PC-3 (cell line): ENCODE measurements around the gene KIF17. TPM values are rescaled to one million over a fixed set of nuclear protein-coding genes. Genes with fewer than 3 reads are reported as not detected.

Experiments
- ATAC-seq: fragments of 200-7000 bp; cut with Tn5 transposase; 2 replicates; pipeline ENCODE4 v1.9.1; 2020; ENCODE audit warnings: mild to moderate bottlenecking, moderate library complexity
- BruUV-seq: library from RNA; stranded (reverse); fragments of 400-500 nt; replicated peaks from 2 replicates; lab custom pipeline; 2021; lab: Mats Ljungman, UMichigan
- CTCF ChIA-PET: fragments of 300-600 bp; sonication (Branson Sonifier 250); formaldehyde crosslinking; loops from one replicate; lab custom pipeline; 2022; ENCODE audit warnings: antibody characterized with exemption; lab: Charles Lee
- POLR2A ChIA-PET: fragments of 300-600 bp; sonication (Branson Sonifier 250); formaldehyde crosslinking; loops from one replicate; lab custom pipeline; 2022; ENCODE audit warnings: antibody characterized with exemption; ENCODE audit not compliant: unreplicated experiment; lab: Charles Lee
- DNase-seq: peaks from one replicate; pipeline ENCODE4 v3.0.0-alpha.2; 2015
- H2AFZ ChIP-seq: fragments of 300-600 bp; sonication (generic); 2 replicates; pipeline ENCODE4 v1.6.0; 2016; ENCODE audit warnings: antibody characterized with exemption, low read length
- H3F3A ChIP-seq: fragments of 300-600 bp; sonication (generic); one replicate; pipeline ENCODE4 v1.6.0; 2017; ENCODE audit warnings: antibody characterized with exemption, low read length, control low read depth, mild to moderate bottlenecking; ENCODE audit not compliant: unreplicated experiment
- H3K27ac ChIP-seq: fragments of 300-600 bp; sonication (generic); 2 replicates; pipeline ENCODE4 v1.5.1; 2016; ENCODE audit warnings: mild to moderate bottlenecking, low read length
- H3K27me3 ChIP-seq: fragments of 300-600 bp; sonication (generic); 2 replicates; pipeline ENCODE4 v1.6.1; 2016; ENCODE audit warnings: low read length, mixed read lengths
- H3K36me3 ChIP-seq: fragments of 300-600 bp; sonication (generic); 2 replicates; pipeline ENCODE4 v1.6.1; 2016; ENCODE audit warnings: low read depth, mixed run types, low read length, mixed read lengths
- H3K4me1 ChIP-seq: fragments of 300-600 bp; sonication (generic); 2 replicates; pipeline ENCODE4 v1.5.1; 2016; ENCODE audit warnings: low read length; ENCODE audit not compliant: insufficient read depth
- H3K4me2 ChIP-seq: fragments of 300-600 bp; sonication (generic); 2 replicates; pipeline ENCODE4 v1.6.0; 2016; ENCODE audit warnings: low read length
- H3K4me3 ChIP-seq: fragments of 300-600 bp; sonication (generic); 2 replicates; pipeline ENCODE4 v1.5.1; 2016; ENCODE audit warnings: mild to moderate bottlenecking, low read length, mixed read lengths
- H3K79me2 ChIP-seq: fragments of 300-600 bp; sonication (generic); 2 replicates; pipeline ENCODE4 v1.6.1; 2017; ENCODE audit warnings: low read length, mixed read lengths
- H3K9ac ChIP-seq: fragments of 300-600 bp; sonication (generic); 2 replicates; pipeline ENCODE4 v1.6.0; 2016; ENCODE audit warnings: mild to moderate bottlenecking, low read length
- H3K9me2 ChIP-seq: fragments of 300-600 bp; sonication (generic); replicated peaks from 2 replicates; pipeline ENCODE4 v1.6.1; 2016; ENCODE audit warnings: mixed run types, low read length, mixed read lengths
- H3K9me3 ChIP-seq: fragments of 300-600 bp; sonication (generic); 2 replicates; pipeline ENCODE4 v1.6.1; 2016; ENCODE audit warnings: low read length, mixed read lengths
- H4K20me1 ChIP-seq: fragments of 300-600 bp; sonication (generic); 2 replicates; pipeline ENCODE4 v1.6.1; 2016; ENCODE audit warnings: low read length, mixed read lengths
- CTCF ChIP-seq: fragments of 300-600 bp; sonication (generic); conservative IDR thresholded peaks from 2 replicates; pipeline ENCODE4 v1.5.1; 2017; ENCODE audit warnings: antibody characterized with exemption, low read depth, mild to moderate bottlenecking, low read length
- EZH2 ChIP-seq: fragments of 300-600 bp; sonication (generic); IDR thresholded peaks from one replicate; pipeline ENCODE4 v1.6.1; 2017; ENCODE audit warnings: antibody characterized with exemption, mild to moderate bottlenecking, low read length; ENCODE audit not compliant: unreplicated experiment
- EZH2phosphoT487 ChIP-seq: fragments of 300-600 bp; sonication (generic); IDR thresholded peaks from 2 replicates; pipeline ENCODE4 v1.6.1; 2018; ENCODE audit warnings: mild to moderate bottlenecking, antibody characterized with exemption, low read length, borderline replicate concordance
- intact Hi-C: fragments of 100-400 bp; cut with micrococcal nuclease; formaldehyde crosslinking; loops from 2 replicates; pipeline ENCODE4 v1.9.0; 2023
- total RNA-seq: library from RNA; depleted of rRNA; stranded (reverse); fragments of >200 nt; gene quantifications from 2 replicates; pipeline ENCODE4 v1.2.3, GENCODE V29; 2014

KIF17 gene
- total RNA-seq, 1 experiment from 2014 or later, result 0.33 TPM

GRCh38 chr1:20685741-20686140, 32.1 kb downstream of the KIF17 start:
- no peaks in the 10 kb centered on the region for H3K9me3 ChIP-seq
- H3K4me2 ChIP-seq, result no peak overlapping the region
- BruUV-seq, result no TSS peak
- DNase-seq (no peak), ATAC-seq (no peak)
- H2AFZ ChIP-seq, result no peak overlapping the region
- no peaks in the 10 kb centered on the region for H3K4me1 ChIP-seq
- intact Hi-C loops, result no loop called here
- no peaks in the 10 kb centered on the region for H3K27me3 ChIP-seq
- no peak overlapping the region for H3K27ac ChIP-seq
- TF ChIP-seq EZH2 (no peak), EZH2phosphoT487 (no peak), CTCF (no peak)
- no peak overlapping the region for H3K4me3 ChIP-seq
- no peak overlapping the region for H3K9ac ChIP-seq
- ChIA-PET CTCF (no interaction called here), POLR2A (no interaction called here)
- H3K79me2 ChIP-seq, result no peaks in the 10 kb centered on the region
- no peaks in the 10 kb centered on the region for H4K20me1 ChIP-seq
- H3K9me2 ChIP-seq, result no peaks in the 10 kb centered on the region
- no peaks in the 10 kb centered on the region for H3K36me3 ChIP-seq
- H3F3A ChIP-seq, result no peaks in the 10 kb centered on the region

- Histone ChIP-seq H3K79me2 (no peaks in the 10 kb centered on the region), H3K4me3 (no peak overlapping the region), H3K27me3 (no peaks in the 10 kb centered on the region), H3K4me1 (no peaks in the 10 kb centered on the region), H3F3A (no peaks in the 10 kb centered on the region), H2AFZ (no peak overlapping the region), H3K9ac (no peak overlapping the region), H3K27ac (no peak overlapping the region), H3K36me3 (no peaks in the 10 kb centered on the region), H3K4me2 (no peak overlapping the region), H3K9me2 (no peaks in the 10 kb centered on the region), H3K9me3 (no peaks in the 10 kb centered on the region), H4K20me1 (no peaks in the 10 kb centered on the region)
- DNase-seq (no peak), ATAC-seq (no peak)
- ChIA-PET POLR2A (no interaction called here), CTCF (no interaction called here)
- TF ChIP-seq CTCF (no peak), EZH2 (no peak), EZH2phosphoT487 (no peak)
- intact Hi-C loops, result no loop called here
- no TSS peak for BruUV-seq
Measured at GRCh38 chr1:20685099-20685662, 32.6 kb downstream of the KIF17 start.

DNA sequence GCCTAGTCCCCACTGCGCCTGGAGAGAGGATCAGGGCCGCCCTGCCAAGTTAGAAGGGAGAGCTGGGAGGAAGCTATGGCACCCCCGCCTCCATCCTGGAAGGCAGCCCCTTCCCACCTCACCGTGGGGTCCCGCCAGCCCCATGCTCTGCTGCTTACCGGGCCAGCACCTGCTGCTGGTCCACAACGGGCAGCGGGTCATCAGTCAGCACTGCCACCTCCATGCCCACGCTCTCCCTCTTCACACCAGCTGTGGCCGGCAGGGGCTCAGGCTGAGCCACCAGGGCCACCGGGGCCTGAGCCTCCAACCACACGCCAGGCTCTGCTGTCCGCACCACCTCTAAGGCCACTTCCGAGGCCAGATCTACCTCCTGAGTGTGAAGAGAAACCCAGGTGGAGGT, 33.2 kb downstream of the KIF17 start:
- Histone ChIP-seq H3K27me3 (no peaks in the 10 kb centered on the region), H3K36me3 (no peaks in the 10 kb centered on the region), H3K4me2 (no peak overlapping the region), H3K4me1 (no peaks in the 10 kb centered on the region), H3K27ac (no peak overlapping the region), H3K9me3 (no peaks in the 10 kb centered on the region), H2AFZ (no peak overlapping the region), H3K79me2 (no peaks in the 10 kb centered on the region), H3K9me2 (no peaks in the 10 kb centered on the region), H3K9ac (no peak overlapping the region), H3K4me3 (no peak overlapping the region), H4K20me1 (no peaks in the 10 kb centered on the region), H3F3A (no peaks in the 10 kb centered on the region)
- TF ChIP-seq EZH2phosphoT487 (no peak), CTCF (no peak), EZH2 (no peak)
- ChIA-PET POLR2A (no interaction called here), CTCF (no interaction called here)
- BruUV-seq, result no TSS peak
- intact Hi-C loops, result no loop called here
- ATAC-seq (no peak), DNase-seq (no peak)
